ENCODE data around the gene KCNC1.

The KCNC1 gene

DNA sequence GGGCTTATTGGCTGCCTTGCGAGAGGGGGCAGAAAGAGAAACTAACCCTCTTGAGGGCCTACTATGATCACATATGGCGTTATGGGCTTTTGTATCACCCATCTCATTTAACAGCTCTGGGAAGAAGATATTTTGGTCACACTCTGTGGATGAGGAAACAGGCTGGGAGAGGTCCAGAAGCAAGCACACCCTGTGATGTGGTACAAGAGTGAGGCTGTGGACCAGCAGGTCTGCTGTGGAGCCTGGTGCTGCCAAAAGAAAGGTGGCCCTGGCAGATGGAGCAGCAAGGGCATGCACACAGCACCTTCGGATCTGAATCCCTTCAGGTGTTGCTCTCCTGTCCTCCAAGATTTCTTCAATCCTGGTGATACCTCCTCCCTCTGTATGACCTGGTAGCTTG, 64.1 kb downstream of the KCNC1 start:
- DNase-seq: no peak

DNA sequence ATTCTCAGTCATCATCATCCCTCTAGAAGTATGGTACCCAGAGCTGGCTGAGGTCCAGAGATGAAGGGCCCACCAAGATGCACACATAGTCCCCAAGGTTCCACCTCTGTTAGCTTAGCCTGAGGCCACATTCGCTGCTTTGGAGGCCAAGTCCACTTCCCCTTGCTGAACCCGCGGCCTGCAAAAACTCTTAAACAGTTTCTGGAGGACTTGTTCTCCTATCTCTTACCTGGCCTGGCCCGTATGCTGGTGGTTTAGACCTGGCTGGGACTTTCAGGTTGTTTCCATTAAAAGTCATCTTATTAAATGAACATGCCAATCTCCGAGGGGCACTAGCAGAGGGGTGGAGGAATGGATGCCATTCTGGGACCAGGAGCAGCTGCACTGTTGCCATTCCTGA, 64.6 kb downstream of the KCNC1 start:
- no peak for DNase-seq

DNA sequence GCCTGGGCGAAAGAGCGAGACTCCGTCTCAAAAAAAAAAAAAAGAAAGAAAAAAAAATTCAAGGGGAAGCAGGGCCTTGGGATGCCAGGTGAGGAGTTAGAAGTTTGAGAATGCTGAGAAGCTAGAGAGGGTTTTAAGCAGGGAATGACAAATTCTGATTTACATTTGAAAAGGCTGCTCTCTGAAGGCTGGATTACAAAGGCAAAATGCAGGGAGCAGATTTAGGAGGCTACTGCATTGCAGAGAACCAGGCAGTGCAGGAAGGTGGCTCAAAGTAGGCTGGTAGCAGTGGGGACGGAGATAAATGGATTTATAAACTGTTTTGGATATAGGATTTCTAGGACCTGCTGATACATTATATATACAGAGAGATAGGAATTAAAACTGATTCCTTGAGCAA, 66.6 kb downstream of the KCNC1 start:
- DNase-seq: no peak

DNA sequence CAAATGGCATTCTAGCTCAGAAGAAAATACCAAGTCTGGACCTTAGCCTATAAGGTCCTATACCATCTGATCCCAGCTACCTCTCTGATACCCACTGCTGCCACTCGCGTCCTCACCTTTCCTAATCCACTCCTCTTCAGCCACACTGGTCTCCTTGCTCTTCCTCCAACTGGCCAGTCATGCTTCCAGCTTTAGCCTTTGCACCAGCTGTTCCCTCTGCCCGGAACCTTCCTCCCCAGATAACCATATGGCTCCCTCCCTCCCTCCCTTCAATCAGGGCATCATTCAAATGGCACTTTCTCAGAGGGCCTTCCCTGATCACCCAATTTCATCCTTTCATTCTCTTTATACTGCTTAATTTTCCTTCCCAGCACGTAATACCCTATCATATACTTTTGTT, 67.9 kb downstream of the KCNC1 start:
- DNase-seq: no peak

DNA sequence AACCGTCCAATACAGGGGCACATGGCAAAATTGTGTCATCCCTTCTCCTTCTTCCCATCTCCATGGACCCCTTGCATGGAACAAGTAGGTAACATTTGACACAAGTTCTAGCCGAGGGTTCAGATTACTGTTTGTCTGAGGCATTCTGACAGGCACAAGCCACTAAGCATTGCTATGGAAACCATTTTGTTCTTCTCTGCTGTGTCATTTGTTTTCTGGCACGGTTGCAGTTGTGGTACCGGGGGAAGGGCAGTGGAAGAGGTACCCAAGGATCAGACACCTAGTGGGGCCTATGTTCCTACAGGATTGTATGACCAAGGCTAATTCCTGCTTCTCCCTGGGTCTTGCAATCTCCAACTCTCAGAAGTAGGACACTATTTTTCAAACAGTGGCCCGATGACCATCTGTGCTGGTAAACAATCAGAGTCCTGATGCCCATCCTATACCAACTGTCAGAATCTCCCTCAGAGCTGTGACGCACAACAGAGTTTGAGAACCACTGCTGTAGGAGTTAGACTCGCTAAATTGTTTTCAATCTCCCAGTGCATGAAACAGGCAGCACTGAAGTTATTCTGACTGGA, 69.3 kb downstream of the KCNC1 start:
- no peak for DNase-seq

DNA sequence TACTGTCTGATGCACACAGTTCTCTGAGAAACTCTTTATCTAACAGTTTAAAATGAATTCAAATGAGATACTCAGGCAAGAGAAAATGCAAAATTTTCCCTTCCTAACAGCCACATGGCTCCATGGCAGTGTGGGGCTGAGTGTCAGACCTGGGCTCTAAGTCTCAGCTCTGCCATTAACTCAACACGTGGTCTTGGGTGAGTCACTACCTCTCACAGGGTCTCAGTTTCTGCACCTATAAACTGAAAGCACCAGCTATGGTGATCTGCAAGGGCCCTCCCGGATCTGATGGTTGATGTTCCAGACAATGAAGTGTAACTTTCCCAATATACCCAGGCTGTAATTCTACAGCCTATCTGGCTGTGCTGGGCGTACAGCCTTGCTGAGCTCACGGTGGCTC, 70.5 kb downstream of the KCNC1 start:
- no peak for DNase-seq

DNA sequence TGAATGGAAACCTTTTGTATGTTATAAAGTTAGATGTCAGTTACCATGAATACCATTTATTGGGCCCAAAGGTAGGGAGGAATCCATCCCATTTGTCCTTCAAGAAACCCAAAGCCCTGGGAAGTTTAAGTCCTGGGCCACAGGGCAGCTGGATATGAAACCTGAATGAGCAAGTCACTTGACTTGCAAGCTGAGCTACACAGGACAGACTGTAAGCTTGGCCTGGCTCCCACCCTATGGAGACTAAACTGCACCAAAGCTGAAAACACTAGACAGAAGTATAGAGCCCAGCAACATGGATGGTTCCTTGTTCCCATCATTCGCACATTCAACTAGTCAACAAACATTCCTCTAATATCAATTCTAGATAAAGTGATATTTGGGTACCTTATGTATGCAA, 71.3 kb downstream of the KCNC1 start:
- DNase-seq: no peak

DNA sequence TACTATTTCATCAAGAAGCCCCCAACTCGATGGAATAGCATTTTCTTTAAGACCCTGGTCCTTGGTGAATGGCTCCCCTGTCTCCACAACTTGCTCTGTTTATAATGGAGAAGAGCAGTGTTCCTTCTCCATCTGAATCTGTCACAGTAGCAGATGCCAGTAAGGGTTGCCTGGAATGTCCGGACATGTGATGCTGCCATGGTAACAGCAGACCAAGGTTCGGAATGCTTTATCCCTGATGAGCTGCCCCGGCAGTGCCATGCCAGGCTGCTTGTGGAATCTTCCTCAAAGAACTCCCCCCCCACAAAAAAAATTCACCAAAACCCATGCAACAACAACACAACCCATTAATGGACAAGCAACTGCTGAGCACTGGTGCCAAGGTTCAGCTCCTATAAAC, 72.5 kb downstream of the KCNC1 start:
- DNase-seq: no peak

DNA sequence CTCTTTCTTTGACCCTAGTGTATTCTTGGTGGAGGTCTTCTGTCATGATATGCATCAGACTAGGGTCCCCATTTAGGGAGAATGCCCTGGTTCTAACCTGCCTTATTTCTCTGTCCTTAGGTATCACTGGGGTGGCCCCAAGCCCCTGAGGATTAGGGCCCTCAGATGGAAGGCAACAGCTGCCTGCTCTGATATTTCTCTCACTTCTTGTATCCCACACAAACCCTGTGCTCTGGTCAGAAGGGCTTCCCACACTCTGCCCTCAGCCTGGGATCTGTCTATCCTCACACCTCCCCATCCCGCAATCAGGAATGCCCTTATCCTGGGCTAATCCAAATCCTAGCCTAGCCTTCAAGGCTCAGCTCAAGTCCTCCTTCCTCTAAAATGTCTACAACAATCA, 75.5 kb downstream of the KCNC1 start:
- DNase-seq: no peak

DNA sequence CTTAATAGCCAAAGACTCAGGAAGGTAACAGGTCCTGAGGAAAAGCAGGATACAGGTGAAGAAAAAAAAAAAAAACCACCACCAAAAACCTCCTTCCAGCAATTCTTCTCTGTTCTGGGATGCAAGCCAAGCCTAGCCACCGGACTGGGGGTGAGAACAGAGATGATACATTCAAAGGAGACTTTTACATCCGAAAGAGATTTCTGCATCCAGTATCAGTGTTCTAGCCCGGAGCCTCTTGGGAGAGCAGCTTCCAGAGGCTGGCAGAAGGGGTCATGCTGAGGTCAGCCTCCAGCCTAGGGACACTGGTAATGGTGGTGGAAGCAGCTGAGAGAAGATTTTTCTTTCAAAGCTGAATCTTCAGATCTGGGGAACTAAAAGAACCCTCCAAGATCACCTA, 76.2 kb downstream of the KCNC1 start:
- DNase-seq: no peak

DNA sequence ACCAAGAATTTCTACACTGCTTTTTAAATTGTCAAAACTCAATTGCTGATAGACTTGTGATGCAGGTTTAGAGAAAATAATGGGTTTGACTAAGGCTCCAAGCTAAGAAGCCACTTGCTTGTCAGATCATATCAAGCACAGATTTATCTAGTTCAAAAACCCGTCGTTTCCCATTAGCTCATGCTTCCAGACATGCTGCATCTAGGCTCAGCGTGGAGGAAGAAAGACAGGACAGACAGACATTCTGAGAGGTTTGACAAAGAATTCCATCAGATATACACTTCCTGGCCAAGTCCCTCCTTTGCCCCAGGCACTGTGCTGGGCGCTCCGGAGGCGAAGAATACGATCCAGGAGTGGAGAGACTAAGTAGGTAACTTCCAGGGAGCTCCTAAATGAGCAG, 76.8 kb downstream of the KCNC1 start:
- no peak for DNase-seq

DNA sequence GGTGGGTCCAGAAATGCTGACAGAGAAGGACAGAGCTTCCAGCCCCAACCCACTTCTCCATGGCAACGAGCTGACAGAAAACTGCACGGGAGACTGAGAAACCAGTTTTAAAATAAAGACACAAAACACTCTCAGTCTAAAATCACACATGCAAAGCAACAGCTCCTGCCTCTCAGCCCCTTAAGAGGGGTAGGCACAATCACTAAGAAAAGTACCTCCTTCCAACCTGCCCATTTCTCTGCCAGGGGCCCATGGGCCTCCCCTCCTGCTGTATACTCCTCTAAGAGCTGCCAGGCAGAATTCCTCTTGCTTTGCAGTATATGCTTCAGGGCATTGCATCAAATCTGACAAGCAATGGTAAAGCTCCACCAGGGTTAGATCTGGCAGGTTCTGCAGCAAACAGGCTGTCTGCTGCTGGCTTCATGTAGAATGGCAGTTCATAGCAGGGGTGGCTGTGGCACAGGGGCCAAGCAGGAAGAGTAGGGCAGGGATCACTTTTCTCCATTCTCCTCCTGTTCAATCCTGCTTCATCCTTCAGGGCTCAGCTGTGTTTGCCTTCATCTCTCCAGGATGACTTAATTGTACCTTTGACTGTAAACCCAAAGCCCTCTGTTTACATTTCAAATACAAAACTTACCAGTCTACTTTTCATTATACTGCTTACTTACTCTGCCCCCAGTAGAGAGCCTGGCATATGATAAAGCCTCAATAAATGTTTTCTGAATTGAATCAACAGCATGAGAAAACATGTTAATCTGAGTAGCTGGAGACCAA, 77.7 kb downstream of the KCNC1 start:
- DNase-seq: no peak

DNA sequence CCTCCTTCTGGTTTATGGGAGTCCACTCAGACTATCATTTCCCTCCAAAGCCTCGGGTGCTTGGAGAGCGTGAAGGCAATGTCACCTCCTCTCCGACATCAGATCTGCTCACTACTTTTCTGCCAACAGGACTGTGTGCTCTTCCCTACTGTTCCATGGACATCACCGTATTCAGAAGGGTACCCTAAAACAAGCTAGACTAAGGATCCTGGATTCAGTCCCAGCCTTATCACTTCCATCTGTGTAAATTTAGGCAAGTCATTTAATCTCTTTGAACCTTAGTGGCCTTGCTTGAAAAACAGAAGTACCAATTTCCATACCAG, 78.2 kb downstream of the KCNC1 start:
- no peak for DNase-seq

DNA sequence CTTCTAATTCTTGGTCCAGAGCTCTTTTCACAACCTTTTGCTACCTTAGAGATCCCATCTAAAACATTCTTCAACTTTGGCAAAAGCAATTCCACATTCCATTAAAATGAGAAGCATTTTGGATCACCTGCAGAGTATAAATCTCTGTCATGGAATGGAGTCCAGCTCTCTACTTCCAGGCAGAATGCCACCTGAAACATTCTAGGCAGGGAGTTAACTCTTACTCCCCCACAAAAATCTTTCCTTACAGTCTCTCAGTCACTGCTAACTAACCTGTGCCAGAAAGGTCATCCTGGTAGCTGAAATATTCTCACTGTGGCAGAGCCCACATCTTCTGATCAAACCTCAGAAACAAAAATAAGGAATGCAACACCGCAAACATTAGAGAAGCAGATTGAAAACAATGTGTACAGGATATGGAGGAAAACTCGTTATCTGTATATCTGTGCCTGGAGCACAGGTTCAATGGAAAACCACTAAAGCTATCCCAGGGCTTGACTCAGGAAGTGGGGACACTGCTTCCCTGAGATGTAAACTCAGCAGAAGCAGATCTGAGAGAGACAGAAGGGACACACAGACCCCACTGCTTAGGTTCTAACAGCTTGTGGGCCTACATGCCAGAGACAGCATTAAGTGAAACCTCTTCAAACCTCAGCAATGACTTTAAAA, 78.9 kb downstream of the KCNC1 start:
- DNase-seq: no peak

DNA sequence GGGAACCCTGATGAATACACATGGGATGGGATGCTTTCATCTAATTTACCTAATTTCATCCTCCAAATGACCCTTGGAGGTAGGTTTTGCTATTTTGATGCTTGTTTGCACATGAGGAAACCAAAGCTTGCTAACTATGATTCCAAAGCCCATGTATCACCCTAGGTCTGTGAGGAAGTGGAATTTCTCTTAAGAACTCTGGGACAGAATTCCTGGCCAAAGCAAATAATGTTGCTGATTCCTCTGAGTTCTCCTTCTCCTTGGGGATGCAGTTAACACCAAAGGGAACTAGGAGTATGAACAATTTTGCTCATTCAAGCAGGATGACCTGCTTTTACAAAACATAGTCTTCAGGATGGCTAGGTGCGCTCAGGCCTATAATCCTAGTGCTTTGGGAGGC, 80.0 kb downstream of the KCNC1 start:
- DNase-seq: no peak

DNA sequence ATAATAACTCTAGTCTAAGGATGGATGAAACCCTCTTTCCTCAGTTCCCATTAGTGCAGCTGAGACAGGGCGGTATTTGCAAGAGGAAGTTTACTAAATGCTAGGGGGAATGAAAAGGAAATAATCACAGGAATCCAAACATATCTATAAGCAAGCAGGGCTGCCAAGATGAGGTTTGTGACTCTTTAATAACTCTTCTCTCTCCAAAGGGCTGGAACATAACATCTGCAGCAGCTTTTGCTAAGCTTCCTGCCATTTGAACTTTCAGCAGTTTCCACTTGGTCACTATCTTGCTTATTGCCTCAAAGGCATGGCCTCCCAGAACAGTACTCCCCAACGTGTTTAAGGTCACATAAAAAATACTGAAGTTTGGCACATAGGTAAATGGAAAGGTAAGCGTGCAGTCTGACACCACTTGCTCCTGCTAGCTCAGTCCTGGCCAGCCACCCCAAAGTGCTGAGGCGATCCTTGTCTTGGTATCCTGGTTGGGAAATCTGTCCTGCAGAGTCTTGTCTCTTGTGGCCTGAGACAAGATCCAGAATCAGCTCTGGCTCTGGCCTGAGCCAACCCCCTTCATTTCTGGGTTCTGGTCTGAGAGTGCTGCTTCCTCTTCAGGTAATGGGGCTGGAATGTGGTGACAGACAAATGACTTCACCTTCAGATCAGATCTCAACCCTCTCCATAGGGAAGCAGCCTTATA, 81.8 kb downstream of the KCNC1 start:
- no peak for DNase-seq

DNA sequence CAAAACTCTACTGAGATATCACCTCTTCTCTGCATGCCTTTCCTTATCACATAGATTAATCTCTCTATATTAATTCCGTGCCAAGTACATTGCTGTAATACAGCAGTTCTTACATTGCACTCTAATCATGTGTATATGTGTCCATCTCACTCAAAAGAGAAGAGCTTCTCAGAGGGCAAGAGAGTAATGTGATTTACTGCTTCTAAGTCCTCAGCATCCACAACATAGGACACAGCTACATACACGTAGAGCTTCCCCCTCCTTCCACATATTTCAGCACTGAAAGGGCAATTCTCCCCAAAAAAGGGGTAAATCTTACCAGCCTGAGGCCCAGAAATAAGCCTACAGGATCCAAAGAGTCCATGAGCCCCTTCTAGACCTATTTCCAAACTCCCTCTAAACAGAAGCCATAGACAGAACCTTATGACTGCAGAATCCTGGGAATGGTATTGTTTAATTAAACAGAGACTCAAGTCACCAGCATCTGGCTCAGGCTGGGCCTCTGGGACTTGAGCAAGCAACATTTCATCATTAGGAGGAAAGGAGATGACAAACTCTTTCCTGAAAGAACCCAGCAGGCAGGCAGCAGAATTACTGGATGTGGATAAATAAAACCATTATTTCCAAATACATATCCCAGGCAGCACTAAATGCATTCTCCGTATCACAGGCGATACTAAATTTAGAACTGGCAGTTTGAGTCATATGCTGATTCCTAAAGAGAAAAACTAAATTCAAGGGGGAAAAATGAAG, 87.2 kb downstream of the KCNC1 start:
- DNase-seq: no peak

DNA sequence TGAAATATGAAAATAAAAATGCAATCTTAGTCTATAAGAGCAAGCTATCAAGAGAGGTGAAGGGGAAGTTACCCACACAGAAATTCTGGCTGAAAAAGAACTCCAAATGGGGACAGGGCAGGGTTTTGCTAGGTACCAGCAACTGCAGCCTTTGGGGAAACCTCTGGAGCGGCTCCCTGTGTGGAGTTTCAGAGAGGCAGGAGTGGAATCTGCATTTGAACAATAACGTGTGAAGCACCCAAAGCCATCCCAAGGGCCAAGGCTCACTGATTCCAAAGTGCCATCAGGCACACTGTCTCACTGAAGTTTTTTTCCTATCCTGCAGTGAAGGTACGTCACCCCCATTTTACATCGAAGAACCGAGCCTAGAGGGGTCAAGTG, 87.8 kb downstream of the KCNC1 start:
- DNase-seq: no peak

DNA sequence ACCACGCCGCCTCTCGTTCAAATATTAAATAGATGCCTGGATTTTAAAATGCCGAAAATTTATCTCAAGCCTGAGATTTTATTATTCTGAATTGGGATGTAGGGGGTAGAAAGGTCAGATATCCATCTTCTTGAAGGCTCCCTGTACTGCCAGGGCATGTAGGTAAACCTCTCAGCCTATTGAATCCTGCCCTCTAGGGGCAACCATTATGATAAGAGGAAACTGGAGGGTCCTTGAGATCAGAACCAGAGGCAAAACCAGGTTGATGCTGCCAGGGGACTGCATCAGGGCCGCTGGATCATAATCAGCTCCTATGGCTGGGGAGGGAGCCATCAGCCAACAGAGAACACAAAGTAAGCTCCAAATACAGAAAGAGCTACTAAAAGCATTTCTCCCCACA, 92.4 kb downstream of the KCNC1 start:
- no peak for DNase-seq

DNA sequence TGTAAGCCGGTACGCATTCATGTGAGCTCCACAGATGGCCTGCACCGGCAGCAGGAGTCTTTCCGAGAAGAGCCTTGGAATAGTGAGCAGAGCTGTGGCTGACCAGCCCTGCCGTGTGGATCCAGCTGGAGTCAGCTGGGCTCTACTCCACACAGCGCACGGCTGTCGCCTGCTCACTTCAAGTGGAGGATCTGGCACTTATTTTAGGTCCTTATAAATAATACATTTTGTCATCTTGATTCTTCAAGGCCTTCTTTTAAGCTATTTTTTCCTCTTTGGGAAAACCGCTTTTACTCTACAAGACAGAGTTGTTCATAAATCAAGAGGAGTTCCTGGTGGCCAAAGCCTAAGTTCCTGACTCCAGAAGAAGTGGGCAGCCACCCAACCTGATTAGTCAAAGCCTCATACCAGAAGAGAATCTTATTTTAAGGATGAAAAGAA, 93.8 kb downstream of the KCNC1 start:
- no peak for DNase-seq

DNA sequence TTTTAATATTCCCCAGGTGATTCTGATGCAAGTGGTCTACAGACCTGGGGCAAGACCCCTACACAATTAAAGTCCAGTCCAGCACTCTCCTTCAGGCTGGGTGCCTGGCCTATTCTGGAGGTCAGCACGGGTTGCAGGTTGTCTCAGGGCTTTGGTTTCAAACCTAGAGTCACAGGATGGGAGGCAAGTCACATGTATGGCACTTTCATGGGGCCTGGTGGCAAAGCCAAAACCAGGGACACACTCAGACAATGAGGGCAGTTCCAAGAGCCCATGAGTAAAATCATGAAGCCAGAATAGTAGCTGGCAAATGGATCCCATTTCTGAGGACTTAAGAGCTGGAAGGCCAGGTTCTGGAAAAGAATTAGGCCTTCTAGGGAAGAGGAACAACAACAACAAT, 96.6 kb downstream of the KCNC1 start:
- no peak for DNase-seq

DNA sequence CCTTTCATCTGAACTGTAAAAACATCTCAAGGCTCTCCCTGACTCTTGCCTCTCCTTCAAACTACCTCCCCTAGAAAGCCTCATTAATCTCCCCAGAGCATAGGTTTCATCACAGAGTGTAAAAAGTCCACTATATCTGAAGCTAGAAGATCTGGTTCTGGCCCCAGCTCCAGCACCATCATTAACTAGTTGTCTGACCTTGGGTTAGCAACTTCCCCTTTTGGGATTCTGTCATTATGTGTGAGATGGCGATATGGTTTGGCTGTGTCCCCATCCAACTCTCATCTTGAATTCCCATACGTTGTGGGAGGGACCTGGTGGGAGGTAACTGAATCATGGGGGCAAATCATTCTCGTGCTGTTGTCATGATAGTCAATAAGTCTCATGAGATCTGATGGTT, 97.3 kb downstream of the KCNC1 start:
- DNase-seq: no peak
